HG02763 (cell line): Measurements from ENCODE around the gene TIMM23.

Source experiments
- ATAC-seq: cut with Tn5 transposase; IDR thresholded peaks from one replicate; pipeline ENCODE4 v1.9.1; 2021; ENCODE audit warnings: mild to moderate bottlenecking, moderate library complexity; ENCODE audit not compliant: unreplicated experiment

TIMM23 gene

GRCh38 chr10:46052057-46052790, 79.9 kb downstream of the TIMM23 start:
- no peak for ATAC-seq

DNA sequence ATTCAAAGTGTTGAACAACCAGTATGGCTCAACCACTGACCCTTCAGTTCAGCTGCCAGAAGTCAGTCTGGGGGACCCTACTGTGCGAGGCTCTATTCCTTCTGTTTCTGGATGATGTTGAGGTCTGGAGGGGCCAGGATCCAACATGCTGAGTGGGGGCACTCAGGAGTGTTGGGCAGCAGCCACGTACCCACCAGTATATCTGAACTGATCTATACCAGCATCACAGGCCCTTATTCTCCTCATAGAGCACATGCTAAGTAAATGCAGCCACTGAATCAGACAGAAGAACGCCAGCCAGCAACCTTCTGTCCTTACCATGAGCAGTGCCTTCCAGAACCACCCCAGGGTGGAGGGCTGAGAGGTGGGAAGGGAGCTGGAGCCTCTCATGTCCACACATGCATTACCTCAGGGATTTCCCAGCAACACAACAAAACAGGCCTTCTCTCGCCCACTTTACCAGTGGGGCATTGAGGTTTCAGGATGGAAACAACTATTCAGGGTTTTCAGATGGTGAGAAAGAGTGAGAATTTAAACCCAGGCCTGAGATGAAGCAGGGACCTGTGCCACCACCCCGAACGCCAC, 80.6 kb downstream of the TIMM23 start:
- ATAC-seq = no peak
